NCI-H69 (cell line): Measurements from ENCODE around the gene COPS2.
A peak's percentile ranks its signal among the peaks of the same experiment; 100 is the strongest.

Source experiments
- DNase-seq: peaks from one replicate; lab custom pipeline; 2025; lab: John Stamatoyannopoulos, UW

COPS2 gene

DNA sequence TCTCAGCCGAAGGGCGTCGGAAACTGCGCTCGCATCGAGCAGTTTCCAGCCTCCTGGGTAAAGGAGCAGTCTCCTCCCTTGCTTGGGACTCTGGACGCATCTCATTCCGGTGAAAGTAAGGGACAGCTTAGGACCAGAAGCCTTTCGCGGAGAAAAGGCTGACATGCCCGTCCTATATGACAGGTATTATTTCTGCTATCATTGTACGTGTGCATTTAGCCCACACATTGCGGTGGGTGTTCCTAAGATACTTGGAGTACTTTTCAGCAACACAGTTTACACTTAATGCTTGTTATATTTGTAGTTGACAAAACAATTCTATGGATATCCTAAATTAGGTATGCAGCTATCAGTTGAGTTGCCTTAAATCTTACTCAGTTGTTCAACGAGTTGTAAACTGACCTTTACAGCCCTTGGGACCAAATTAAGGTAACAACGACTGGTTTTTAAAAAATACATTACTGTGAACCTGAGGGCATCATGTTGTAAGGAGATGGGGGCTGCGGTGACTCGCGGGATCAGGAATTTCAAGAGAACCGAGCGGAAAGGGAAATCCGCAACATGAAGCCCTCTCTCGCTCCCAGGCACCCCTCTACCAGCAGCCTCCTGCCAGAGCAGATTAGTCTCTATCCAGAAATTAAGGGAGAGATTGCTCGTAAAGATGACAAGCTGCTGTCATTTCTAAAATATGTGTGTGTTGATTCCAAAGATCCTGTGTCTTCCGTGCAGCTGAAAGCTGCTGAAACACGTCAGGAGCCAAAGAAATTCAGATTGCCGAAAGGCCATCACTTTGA is 632 bp upstream of the COPS2 start:
- peak; percentile 32 for DNase-seq

DNA sequence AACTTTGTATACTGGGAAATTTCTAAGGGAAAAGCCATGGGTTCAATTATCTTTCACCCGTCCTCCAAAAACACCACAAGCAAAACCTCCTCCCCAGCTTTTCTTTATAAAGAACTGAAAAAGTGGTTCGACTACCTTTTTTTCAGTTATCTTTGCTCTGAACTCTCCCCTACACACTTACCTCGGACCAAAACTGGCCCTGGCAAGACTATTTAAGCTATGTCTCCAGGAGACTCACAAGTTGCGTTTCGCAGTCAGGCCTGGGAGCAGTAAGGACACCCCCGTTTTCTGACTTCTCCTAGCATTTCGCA is 645 bp downstream of the COPS2 start:
- DNase-seq = no peak

DNA sequence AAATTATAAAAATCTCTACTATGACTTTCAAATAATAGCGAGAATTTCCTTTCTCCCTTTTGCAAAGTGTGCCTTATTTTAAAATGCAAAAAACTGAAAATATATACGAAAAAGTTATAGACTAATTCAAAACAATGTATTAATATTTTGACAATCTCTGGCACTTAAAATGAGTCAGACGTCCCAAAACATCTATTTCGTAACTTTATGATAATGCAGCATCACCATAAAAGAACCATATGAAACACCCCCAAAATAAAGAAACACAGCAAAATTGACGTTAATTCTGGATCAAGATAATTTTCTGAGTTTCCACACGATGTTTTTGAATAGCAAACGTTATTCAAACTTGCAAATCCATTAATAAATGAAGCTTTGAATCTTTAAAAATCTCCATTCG is 1.0 kb downstream of the COPS2 start:
- no peak for DNase-seq

DNA sequence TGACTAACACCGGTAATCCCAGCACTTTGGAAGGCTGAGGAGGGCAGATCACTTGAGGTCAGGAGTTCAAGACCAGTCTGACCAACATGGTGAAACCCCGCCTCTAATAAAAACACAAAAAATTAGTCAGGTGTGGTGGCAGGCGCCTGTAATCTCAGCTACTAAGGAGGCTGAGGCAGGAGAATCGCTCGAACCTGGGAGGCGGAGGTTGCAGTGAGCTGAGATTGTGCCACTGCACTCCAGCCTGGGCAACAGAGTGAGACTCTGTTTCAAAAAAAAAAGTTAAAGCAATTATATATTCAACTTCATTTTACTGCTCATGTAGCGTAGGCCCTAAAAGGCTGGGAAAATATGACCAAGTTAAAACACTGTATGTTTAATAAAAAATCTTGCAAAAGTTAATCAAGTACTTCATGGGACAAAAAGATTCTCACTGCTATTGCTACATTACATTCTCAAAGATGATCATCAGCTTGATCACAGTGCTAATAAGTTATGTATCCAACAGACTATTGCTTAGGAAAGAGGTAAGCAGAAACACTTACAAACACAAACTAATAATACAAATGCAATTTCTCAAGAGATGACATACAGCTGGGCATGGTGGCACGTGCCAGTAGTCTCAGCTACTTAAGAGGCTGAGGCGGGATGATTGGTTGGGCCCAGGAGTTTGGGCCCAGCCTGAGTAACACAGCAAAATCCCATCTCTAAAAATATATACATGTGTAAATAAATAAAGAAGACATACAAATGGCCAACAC is 2.7 kb downstream of the COPS2 start:
- no peak for DNase-seq

DNA sequence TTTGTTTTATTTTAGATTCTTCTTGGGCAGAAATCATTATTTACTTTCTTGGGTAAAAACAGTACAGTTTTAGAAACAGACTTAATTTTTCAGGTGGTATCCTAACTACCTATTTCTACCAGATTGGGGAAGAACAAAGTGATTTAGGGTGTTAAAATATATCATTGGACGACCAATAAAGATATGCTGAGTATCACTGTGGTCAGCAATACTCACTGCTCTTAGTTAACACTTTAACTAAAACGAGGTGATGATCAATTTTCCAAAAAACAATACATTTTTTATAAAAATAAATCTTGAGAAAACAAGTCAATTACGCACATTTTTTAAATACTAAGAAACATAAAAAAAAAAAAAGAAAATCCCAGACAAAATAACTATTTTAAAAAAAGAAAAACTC is 3.6 kb downstream of the COPS2 start:
- no peak for DNase-seq

DNA sequence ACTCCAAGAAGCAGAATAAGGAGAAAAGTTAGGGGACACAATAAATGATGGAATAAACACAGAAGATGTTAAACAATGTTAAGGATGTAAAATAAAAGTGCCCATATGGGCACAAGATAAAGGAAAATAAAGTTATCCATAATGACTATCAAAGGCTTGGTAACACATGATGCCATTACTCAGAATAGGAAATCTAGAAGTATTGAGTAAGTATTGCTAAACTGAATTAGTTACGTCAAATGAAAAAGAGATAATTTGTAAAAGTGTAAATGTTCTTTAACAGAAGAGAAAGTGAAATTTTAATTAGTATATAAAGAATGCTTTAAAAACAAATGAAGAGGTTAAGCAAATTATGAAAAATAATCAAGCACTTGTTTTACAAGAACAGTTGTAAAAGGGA is 6.7 kb downstream of the COPS2 start:
- no peak for DNase-seq

DNA sequence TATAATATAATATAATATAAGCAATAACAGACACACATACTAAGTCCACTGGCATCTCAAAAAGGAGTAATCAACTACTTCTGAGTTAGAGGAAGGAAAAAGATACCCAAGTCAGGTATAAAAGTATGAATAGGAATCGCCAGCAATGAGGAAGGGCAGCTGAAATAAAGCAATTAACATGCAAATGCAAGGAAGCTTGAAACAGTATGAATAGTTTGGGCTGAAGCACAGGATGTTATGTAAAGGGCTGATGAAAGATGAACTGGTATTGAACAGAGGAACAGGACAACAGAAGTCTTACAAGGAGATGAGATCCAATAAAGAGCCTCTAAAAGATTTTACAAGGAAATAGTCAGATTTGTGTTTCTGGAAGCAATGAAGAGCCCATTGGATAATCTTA is 7.1 kb downstream of the COPS2 start:
- DNase-seq = no peak

DNA sequence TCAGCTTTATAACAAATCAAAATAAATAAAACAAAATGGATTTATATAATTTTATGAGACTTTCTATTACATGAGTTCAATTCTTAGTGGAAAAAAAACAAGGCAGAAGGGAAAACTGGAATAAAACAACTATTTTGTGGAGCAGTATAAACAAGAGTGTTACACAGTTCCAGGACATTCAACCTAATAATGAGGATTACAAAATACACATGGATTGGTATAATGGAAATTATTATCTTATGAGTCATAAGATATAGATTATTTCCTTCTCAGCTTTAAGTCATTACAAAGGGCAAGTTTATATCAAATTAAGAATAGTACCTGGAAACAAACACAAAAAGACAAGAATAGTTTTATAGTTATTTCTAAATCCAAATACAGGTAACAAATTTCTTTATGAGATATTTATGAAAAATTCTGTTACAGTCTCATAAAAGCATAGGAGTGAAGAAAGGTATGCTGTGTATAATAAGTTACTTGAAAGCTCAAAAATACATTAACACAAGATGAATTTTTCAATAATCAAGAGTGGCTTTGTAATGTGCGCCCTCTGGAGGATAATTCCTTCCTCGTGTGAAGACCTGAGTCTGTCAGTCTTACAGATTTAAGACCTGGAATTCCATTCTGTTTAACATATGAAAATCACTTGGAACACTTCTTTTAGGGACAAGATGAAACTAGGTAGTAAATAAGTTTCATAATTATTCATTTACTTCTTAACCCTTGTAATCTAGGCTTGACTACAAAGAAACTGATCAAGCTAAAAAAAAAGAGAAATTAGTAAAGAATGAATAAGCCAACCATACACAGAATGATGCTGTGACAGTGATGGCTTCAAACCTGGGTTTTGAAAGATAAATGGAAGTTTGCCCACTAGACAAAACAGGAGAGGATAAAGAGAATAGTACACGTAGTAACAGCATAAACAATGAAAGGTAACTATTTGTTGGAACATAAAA is 9.5 kb downstream of the COPS2 start:
- peak; percentile 57 for DNase-seq

DNA sequence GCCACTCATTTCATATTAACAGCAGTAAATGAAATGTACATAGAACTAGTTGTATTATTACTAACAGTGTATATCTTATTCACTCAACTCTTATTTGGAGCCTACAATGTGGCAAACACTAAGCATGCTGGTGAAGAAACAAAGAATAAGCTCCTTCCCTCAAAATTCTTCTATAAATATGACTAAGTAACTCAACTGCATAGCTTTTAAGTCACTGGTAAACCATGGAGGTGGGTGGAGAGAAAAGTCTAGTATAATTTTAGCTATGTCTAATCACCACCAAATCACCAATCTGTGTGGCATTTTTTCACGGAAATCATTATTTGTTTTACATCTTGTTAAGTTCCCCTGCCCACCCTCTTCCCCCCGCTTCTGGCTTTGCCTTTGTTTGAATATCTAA is 17.5 kb downstream of the COPS2 start:
- no peak for DNase-seq

DNA sequence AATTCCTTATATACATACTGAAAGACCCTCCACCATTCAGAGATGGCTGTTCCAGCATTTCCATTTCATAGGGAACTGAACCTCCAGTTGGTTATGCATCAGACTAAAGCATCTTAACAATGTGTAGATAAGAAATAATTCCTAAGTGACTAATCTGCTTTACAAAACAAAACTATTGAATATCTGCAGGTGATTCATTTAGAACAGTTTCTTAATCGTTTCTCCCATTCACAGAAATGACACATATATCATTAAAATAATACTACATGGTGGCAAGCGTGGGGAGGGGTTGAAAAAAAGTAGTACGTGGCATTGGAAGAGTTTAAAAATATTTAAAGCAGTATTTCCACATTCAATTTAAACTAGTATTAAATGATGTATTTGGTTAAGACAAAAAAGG is 19.5 kb downstream of the COPS2 start:
- no peak for DNase-seq

DNA sequence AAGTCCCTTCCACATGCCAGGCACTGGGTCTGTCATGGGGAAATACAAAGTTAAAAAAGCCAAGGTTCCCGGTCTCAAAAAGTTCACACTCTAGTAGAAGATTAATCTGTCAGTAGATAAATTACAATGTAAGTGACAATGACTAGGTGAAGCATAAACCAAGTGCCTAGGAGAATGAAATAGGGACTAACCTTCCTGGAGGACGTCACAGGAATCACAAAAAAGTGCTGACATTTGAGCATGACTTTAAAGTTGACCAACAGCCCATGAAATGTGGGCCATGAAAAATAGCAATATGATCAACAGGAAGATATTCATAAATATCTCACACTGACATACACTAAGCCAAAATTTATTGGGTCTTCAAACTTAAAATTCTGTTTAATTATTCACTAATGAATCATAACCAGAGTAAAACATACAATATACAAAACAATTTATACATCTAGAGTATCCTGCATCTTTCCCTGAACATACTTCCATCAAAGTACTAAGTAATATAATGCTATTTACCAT is 20.0 kb downstream of the COPS2 start:
- no peak for DNase-seq

DNA sequence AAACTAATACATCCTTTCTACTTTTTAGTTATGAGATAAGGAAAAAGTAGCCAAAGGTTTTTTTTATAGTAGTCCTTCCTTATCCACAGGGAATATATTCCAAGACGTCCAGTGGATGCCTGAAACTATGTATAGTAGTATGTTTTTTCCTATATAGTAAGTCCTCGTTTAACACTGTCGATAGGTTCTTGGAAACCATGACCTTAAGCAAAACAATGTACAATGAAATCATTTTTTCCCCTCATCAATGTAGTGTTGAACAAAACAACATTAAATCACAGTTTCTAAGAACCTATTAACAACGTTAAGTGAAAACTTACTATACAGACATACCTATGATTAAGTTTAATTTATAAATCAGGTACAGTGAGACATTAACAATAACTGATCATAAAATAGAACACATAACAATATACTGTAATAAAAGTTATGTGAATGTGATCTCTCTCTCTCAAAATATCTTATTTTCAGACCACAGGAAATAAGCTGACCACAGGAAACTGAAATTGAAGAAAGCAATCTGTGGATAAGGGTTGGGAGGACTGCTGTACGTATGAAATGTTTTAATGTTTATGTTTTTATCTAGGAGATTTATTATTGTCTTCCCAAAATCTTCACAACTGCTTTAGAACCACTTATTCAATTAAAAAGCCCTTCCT is 20.6 kb downstream of the COPS2 start:
- DNase-seq = no peak

DNA sequence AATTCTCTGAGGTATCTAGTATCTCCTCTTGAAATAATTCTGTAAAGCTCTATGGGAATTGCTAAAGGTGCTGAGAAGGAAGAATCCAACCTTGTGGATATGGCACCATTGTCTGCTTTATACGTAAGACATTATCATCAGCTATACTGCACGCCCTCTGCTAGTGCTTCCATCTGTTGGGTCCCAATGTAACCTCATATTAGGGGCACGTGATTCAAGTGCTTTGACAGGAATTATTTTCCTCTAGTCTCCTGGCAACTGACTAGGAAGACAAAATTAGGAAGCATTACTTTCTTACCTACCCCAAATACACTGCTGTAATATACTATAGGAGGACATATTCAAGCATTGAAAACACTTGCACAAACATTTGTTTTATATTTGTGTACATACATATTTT is 24.0 kb downstream of the COPS2 start:
- DNase-seq = no peak

DNA sequence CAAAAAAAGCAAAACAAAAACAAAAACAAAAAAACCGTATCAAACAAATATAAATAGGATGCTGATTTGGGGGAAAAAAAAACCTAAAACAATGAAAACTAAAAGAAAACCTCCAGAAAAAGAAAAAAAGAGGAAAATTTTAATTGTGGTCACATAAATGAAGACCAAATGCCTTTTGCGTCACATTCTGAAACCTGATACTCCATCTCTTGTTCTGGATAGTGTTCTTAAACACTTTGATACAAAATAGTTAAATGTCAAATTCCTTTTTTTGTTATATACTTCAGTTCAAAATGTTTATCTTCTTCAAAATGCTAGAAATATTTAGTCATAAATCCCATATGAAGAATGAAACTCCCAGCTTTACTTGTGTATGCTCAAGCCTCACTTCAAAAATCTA is 31.0 kb downstream of the COPS2 start:
- DNase-seq = no peak

DNA sequence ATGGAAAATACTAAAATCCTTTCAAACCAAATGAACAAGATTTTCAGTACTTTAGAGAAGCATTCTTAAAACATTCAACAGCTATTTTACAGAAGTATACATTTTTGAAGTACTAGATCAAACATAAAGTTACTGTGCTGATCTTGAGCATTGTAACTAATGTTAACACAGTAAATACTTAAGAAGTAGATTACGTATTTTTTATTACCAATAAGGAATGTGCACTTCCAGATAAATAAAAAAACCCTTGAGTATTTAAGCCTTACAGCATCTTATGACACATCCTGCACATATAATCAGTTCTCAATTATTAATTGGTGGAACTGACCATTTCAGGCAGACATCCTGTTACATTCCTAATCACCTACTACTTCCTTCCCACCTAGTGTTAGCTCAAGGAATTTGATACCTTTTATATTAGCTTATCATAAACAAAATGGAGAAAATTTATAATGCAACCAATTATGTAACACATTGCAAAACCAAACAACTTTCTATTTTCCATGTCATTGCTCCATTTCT is 32.8 kb downstream of the COPS2 start:
- no peak for DNase-seq

DNA sequence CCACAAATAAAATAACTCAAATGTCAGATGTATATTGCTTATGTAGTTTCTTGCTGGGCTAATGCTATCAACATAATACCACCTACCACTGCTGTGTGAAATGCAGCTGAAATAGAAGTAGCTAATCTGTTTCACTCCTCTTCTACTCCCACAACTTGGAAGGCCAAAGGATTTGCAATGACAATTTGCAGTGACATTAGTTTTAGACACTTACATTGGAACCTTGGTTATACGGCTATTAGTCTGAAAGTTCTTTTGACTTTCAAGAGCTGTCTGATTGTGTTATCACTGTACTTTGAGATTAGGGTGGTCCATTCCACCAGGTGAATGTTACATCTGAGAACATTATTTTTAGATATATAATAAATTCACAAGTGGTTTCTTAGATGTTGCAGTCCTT is 33.5 kb downstream of the COPS2 start:
- DNase-seq = no peak

DNA sequence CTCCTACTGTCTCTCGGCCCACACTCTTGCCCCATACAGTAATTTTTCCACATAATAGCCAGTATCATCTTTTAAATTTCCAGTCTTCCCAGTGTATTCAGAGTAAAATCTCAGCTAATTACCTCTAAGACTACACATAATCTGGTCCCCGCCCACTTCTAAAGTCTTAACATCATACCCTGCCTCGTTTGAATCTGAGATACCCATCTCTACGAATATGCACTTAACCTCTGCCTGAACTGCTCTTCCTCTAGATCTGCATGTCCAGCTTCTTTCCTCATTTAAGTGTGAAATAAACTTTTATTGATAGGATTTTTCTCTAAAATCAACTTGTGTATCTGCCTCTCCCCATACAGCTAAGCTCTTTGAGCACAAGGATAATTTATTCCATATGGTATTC is 34.6 kb downstream of the COPS2 start:
- DNase-seq = no peak

DNA sequence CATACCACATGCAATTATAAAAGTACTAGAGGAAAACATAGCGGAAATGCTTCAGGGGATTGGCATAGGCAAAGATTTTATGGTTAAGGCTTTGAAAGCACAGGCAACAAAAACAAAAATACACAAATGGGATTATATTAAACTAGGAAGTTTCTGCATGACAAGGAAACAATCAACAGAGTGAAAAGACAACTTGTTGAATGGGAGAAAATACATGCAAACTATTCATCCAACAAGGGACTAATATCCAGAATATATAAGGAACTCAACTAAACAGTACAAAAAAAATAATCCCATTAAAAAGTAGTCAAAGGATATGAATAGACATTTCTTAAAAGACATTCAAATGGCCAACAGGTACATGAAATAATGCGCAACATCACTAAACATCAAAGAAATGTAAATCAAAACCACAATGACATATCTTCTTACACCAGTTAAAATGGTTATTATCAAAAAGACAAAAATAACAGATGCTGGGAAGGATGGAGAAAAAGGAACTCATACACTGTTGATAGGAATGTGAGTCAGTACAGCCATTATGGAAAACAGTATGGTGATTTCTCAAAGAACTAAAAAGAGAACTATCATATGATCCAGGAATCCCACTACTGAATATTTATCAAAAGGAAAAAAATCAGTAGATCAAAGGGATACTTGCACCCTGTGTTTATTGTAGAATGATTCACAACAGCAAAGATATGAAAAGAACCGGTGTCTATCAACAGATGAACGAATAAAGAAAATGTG is 39.1 kb downstream of the COPS2 start:
- no peak for DNase-seq

DNA sequence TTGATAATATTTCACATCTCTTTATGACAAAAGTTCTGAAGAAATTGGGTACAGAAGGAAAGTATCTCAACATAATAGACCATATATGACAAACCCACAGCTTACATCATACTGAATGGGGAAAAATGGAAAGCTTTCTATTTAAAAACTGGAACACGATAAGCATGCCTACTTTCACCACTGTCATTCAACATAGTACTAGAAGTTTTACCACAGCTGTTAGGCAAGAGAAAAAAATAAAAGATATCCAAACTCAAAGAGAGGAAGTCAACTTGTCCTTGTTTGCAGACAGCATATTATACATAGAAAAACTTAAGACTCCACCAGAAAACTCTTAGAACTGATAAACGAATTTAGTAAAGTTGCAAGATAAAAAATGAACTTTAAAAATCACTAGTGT is 40.3 kb downstream of the COPS2 start:
- DNase-seq = no peak

DNA sequence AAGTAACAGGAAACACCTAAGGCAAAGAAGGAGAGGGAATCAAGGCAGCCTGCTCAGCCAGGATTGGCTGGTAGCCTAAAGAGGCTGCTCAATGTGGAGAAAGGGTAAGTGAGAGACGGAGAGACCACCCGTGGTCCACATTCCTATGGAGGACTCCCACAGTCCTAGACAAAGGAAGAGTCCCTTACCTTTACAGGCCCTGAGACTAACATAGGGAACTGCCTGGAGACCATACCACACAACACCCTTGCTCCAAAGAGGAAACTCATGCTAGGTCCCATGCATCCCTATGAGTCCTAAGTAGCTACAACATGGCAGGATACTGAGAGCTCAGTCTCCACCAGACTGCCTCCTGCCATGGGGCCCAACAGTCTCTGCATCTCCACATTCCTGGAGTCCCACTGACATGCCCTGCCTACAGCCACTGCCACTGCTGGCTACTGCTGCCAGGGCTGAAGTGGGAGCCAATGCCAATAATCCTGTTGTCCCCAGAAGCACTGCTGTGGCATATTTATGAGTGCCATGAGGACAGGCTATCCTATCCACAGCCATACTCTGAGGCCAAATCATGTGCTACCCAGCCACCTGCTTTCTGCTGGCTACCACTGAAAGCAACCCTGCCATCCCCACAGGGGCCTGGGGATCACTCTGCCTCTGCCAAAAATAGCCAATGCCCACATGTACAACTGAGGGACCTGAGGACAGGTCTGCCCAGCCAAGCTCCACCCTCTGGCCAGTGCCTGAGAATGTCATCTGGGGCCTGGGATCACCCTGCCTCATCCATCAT is 45.0 kb downstream of the COPS2 start:
- no peak for DNase-seq
